ENCODE data around the gene ALKBH5. TPM values are rescaled to one million over a fixed set of nuclear protein-coding genes. Genes with fewer than 3 reads are reported as not detected.

The ALKBH5 gene
- total and polyA plus RNA-seq, 9 of the 15 experiments (the other 6 are each of a cell fraction or from before 2014, with no cell fraction given): 11.4 to 70.0 (median 47.4) TPM

GRCh38 chr17:18139949-18140348, 43.7 kb upstream of the ALKBH5 start (continued):
- TF ChIP-seq SMARCB1 (IDR thresholded peaks at IDR 0.05; ENCODE audit: insufficient read length, low read depth): no peak
- TF ChIP-seq ZNF197 (CRISPR knock-in tag; IDR thresholded peaks at IDR 0.05; ENCODE audit: low read depth): no peak
- no peak for TF ChIP-seq VEZF1 (CRISPR knock-in tag; IDR thresholded peaks at IDR 0.05)
- no peak for TF ChIP-seq RREB1 (CRISPR knock-in tag; IDR thresholded peaks at IDR 0.05)
- no peak for TF ChIP-seq SUPT5H (IDR thresholded peaks at IDR 0.05)
- no peak for TF ChIP-seq PHB (CRISPR knock-in tag; IDR thresholded peaks at IDR 0.05)
- no peak for TF ChIP-seq GATAD2A (IDR thresholded peaks at IDR 0.05)
- no peak for TF ChIP-seq ZNF408 (CRISPR knock-in tag; IDR thresholded peaks at IDR 0.05; ENCODE audit: low read depth)
- no peak for TF ChIP-seq BHLHE40 (IDR thresholded peaks at IDR 0.05; ENCODE audit: low read length)
- no peak for TF ChIP-seq ELF4 (CRISPR knock-in tag; IDR thresholded peaks at IDR 0.05)
- no peak for TF ChIP-seq ZFP36 (IDR thresholded peaks at IDR 0.05; ENCODE audit: low read depth, low read length, partially characterized antibody)
- TF ChIP-seq EP300 (IDR thresholded peaks at IDR 0.05; ENCODE audit: low read length): no peak
